ENCODE results near the gene F2. TPM values are rescaled to one million over a fixed set of nuclear protein-coding genes. Genes with fewer than 3 reads are reported as not detected.

The F2 gene
- total RNA-seq, 1 experiment from 2014 or later, result not detected

DNA sequence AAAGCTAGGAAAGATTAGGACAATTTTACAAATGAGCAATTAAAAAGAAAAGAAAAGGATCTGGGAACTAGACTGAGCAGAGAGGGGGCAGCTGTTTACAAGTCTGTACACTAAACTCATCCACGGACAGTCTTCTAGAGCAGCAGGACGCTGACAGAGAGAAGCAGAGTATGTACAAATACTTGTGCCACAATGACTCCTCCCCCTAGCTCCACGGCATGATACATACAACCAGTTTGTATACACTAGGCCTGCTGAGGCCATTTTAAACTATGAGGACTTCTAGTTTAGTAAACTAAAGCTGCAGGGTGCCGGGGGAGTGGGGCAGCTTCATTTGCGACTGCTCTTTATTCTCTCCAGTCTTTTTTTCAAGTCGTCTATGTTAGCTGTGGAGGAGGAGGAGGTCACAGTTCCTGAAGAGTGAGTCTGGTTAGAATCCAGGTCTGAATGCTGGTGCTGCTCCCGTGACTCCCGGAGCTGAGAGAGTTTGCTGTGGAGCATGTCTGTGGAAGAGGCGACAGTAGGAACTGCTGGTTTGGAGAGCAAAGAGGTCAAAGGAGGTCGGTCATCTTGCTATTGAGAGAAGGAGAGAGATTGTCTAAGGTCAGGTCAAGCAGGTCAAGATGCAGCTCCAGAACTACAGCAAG, 24.8 kb downstream of the F2 start:
- BruUV-seq (replicated peaks), result TSS peak; percentile 46

DNA sequence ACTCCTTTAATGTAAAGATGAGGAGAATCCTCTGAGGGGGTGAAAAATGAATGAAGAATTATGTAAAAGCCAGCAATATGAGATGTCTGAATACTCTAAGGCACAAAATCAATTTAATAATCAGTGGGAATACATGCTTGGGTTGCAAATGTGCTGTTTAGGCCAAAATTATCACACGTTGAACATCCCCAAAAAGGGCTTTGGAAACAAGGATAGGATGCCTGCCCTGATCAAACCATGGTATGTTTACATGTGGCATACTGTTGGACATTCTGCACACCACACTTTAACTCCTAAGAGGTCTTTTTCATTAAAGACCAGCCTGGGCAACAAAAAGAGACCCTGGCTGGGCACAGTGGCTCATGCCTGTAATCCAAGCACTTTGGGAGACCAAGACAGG, 26.3 kb downstream of the F2 start:
- H3K27me3 ChIP-seq (ENCODE audit: low read length), result no peaks in the 10 kb centered on the region
- CTCF ChIA-PET, result no interaction called here
- DNase-seq (no peak), ATAC-seq (no peak)
- no peak for TF ChIP-seq EZH2 (IDR thresholded peaks at IDR 0.05; ENCODE audit: low read length, unreplicated experiment)
- TF ChIP-seq EZH2phosphoT487 (IDR thresholded peaks at IDR 0.05; ENCODE audit: borderline replicate concordance, low read length), result no peak
- TF ChIP-seq, protein P1, sequence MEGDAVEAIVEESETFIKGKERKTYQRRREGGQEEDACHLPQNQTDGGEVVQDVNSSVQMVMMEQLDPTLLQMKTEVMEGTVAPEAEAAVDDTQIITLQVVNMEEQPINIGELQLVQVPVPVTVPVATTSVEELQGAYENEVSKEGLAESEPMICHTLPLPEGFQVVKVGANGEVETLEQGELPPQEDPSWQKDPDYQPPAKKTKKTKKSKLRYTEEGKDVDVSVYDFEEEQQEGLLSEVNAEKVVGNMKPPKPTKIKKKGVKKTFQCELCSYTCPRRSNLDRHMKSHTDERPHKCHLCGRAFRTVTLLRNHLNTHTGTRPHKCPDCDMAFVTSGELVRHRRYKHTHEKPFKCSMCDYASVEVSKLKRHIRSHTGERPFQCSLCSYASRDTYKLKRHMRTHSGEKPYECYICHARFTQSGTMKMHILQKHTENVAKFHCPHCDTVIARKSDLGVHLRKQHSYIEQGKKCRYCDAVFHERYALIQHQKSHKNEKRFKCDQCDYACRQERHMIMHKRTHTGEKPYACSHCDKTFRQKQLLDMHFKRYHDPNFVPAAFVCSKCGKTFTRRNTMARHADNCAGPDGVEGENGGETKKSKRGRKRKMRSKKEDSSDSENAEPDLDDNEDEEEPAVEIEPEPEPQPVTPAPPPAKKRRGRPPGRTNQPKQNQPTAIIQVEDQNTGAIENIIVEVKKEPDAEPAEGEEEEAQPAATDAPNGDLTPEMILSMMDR (conservative IDR thresholded peaks at IDR 0.05; ENCODE audit: low read depth, low read length), result no peak
- POLR2A ChIA-PET (ENCODE audit: unreplicated experiment), result no interaction called here
- no peak overlapping the region for H2AFZ ChIP-seq (ENCODE audit: low read length)
- no peak overlapping the region for H3K4me3 ChIP-seq (ENCODE audit: low read length)
- H3K36me3 ChIP-seq (ENCODE audit: low read depth, low read length), result peaks cover 56% of the 10 kb centered on the region
- H3K4me1 ChIP-seq (ENCODE audit: insufficient read depth, low read length), result no peaks in the 10 kb centered on the region
- no peaks in the 10 kb centered on the region for H4K20me1 ChIP-seq (ENCODE audit: low read length)
- no peaks in the 10 kb centered on the region for H3K79me2 ChIP-seq (ENCODE audit: low read length)
- no peak overlapping the region for H3K27ac ChIP-seq (ENCODE audit: low read length)
- H3K4me2 ChIP-seq (ENCODE audit: low read length), result no peak overlapping the region
- H3K9me3 ChIP-seq (ENCODE audit: low read length), result no peaks in the 10 kb centered on the region
- no peak overlapping the region for H3K9ac ChIP-seq (ENCODE audit: low read length)
- no peaks in the 10 kb centered on the region for H3K9me2 ChIP-seq (replicated peaks; ENCODE audit: low read length)
- H3F3A ChIP-seq (ENCODE audit: low read length, unreplicated experiment), result no peaks in the 10 kb centered on the region
- no TSS peak for BruUV-seq (replicated peaks)
- intact Hi-C loops (cut with micrococcal nuclease), result no loop called here

More for the DNA sequence above, 24.8 kb downstream of the F2 start:
- ChIA-PET POLR2A (ENCODE audit: unreplicated experiment) (no interaction called here), CTCF (no interaction called here)
- peaks cover 49% of the 10 kb centered on the region for H3K36me3 ChIP-seq (ENCODE audit: low read depth, low read length)
- TF ChIP-seq, protein P1 (conservative IDR thresholded peaks at IDR 0.05; ENCODE audit: low read depth, low read length), result no peak
- TF ChIP-seq EZH2phosphoT487 (IDR thresholded peaks at IDR 0.05; ENCODE audit: borderline replicate concordance, low read length) (no peak), EZH2 (IDR thresholded peaks at IDR 0.05; ENCODE audit: low read length, unreplicated experiment) (no peak)
- no peaks in the 10 kb centered on the region for H4K20me1 ChIP-seq (ENCODE audit: low read length)
- H3K9me3 ChIP-seq (ENCODE audit: low read length), result no peaks in the 10 kb centered on the region
- ATAC-seq (no peak), DNase-seq (no peak)
- H3K27me3 ChIP-seq (ENCODE audit: low read length), result no peaks in the 10 kb centered on the region
- H3K4me2 ChIP-seq (ENCODE audit: low read length), result no peak overlapping the region
- no peak overlapping the region for H3K9ac ChIP-seq (ENCODE audit: low read length)
- no peaks in the 10 kb centered on the region for H3F3A ChIP-seq (ENCODE audit: low read length, unreplicated experiment)
- H2AFZ ChIP-seq (ENCODE audit: low read length), result no peak overlapping the region
- H3K4me1 ChIP-seq (ENCODE audit: insufficient read depth, low read length), result no peaks in the 10 kb centered on the region
- no peak overlapping the region for H3K27ac ChIP-seq (ENCODE audit: low read length)
- H3K4me3 ChIP-seq (ENCODE audit: low read length), result no peak overlapping the region
- no peaks in the 10 kb centered on the region for H3K79me2 ChIP-seq (ENCODE audit: low read length)
- no peaks in the 10 kb centered on the region for H3K9me2 ChIP-seq (replicated peaks; ENCODE audit: low read length)
- intact Hi-C loops (cut with micrococcal nuclease), result no loop called here

DNA sequence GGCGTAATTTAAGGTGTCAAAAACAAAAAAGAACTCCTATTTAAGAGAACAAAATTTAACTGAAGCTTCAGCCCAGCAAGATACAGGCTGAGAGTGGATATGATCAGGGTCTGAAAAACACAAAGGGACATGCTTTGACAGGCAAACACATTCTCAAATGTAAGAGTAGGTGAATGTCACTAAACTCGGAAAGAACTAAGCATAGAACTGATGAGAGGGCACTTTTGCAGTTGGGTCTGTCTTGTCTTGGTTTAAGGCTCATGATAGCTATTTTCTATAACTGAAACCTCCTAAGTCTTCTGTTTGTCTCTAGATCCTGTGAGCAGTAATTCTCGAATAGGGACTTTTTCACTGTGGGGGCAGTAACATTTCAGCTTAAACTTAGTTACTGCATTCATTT, 27.0 kb downstream of the F2 start:
- DNase-seq (no peak), ATAC-seq (no peak)
- BruUV-seq (replicated peaks), result no TSS peak
- Histone ChIP-seq H3K4me2 (ENCODE audit: low read length) (no peak overlapping the region), H4K20me1 (ENCODE audit: low read length) (no peaks in the 10 kb centered on the region), H3F3A (ENCODE audit: low read length, unreplicated experiment) (no peaks in the 10 kb centered on the region), H3K79me2 (ENCODE audit: low read length) (no peaks in the 10 kb centered on the region), H3K36me3 (ENCODE audit: low read depth, low read length) (peaks cover 62% of the 10 kb centered on the region), H3K27me3 (ENCODE audit: low read length) (no peaks in the 10 kb centered on the region), H3K9me2 (replicated peaks; ENCODE audit: low read length) (no peaks in the 10 kb centered on the region), H2AFZ (ENCODE audit: low read length) (no peak overlapping the region), H3K27ac (ENCODE audit: low read length) (no peak overlapping the region), H3K9me3 (ENCODE audit: low read length) (no peaks in the 10 kb centered on the region), H3K4me3 (ENCODE audit: low read length) (no peak overlapping the region), H3K9ac (ENCODE audit: low read length) (no peak overlapping the region), H3K4me1 (ENCODE audit: insufficient read depth, low read length) (no peaks in the 10 kb centered on the region)
- intact Hi-C loops (cut with micrococcal nuclease), result no loop called here
- POLR2A ChIA-PET (ENCODE audit: unreplicated experiment), result no interaction called here
- CTCF ChIA-PET, result no interaction called here
- no peak for TF ChIP-seq EZH2 (IDR thresholded peaks at IDR 0.05; ENCODE audit: low read length, unreplicated experiment)
- no peak for TF ChIP-seq EZH2phosphoT487 (IDR thresholded peaks at IDR 0.05; ENCODE audit: borderline replicate concordance, low read length)
- TF ChIP-seq, protein P1 (conservative IDR thresholded peaks at IDR 0.05; ENCODE audit: low read depth, low read length), result no peak

All from PC-3 (cell line).